Sigmoid colon (tissue), 7 donors: Measurements from ENCODE around the gene ELF4. TPM values are rescaled to one million over a fixed set of nuclear protein-coding genes. Genes with fewer than 3 reads are reported as not detected.
"Not testable (repeated sequence)": the region's sequence is repeated elsewhere in the genome, so short reads cannot be mapped to it uniquely, and the experiment has no call there.

Source experiments
- DNase-seq: peaks from one replicate; pipeline ENCODE4 v3.0.0-alpha.2; 2019
- H3K27ac ChIP-seq, 4 donors: fragments of 200-600 bp; sonication (generic); one replicate each; pipeline ENCODE4 v1.5.1; 2016 to 2019; ENCODE audit warnings: mild to moderate bottlenecking in 1 of 4
- H3K27me3 ChIP-seq, 3 donors: fragments of 200-600 bp; sonication (generic); one replicate each; pipeline ENCODE4 v1.5.1; 2019; ENCODE audit warnings: mild to moderate bottlenecking in 1 of 3
- H3K36me3 ChIP-seq, 4 donors: fragments of 200-600 bp; sonication (generic); one replicate each; pipeline ENCODE4 v1.5.1; 2016 to 2019
- H3K4me1 ChIP-seq, 4 donors: fragments of 200-600 bp; sonication (generic); one replicate each; pipeline ENCODE4 v1.5.1; 2017 to 2019
- H3K4me3 ChIP-seq, 4 donors: fragments of 200-600 bp; sonication (generic); one replicate each; pipeline ENCODE4 v1.5.1; 2017 to 2019; ENCODE audit warnings: mild to moderate bottlenecking in 2 of 4, moderate library complexity in 1 of 4
- H3K9me3 ChIP-seq, 4 donors: fragments of 200-600 bp in 3 of 4; sonication (generic) in 3 of 4; one replicate each; pipeline versions ENCODE4 v1.5.1 to v1.6.1; 2013 to 2019
- CTCF ChIP-seq, 4 experiments: fragments of 450-650 bp in 3 of 4; fragments of 200-600 bp in 1 of 4; IDR thresholded peaks; one replicate each; pipeline ENCODE4 v1.5.1; 2016 to 2019; ENCODE audit warnings: antibody characterized with exemption in 4 of 4, mild to moderate bottlenecking in 3 of 4, moderate library complexity in 2 of 4
- EP300 ChIP-seq, 4 donors: sonication (generic); formaldehyde crosslinking; IDR thresholded peaks; one replicate each; pipeline ENCODE4 v1.6.1; 2017; ENCODE audit warnings: antibody characterized with exemption in 4 of 4
- POLR2A ChIP-seq, 2 donors: fragments of 450-650 bp; IDR thresholded peaks; one replicate each; pipeline ENCODE4 v1.6.1; 2016; ENCODE audit warnings: antibody characterized with exemption in 2 of 2, mild to moderate bottlenecking in 2 of 2, moderate library complexity in 2 of 2
- POLR2AphosphoS5 ChIP-seq, 4 donors: sonication (generic); formaldehyde crosslinking; IDR thresholded peaks; one replicate each; pipeline ENCODE4 v1.6.1; 2017; ENCODE audit warnings: antibody characterized with exemption in 4 of 4
- WGBS, 2 donors: extraction: QIAGEN DNeasy Blood & Tissue Kit; methylation state at CpG; one replicate each; pipeline ENCODE4 v1.1.7; 2013; 5-methylcytosine and 5-hydroxymethylcytosine counted together
- intact Hi-C: fragments of 100-400 bp; cut with DNase I; formaldehyde crosslinking; loops from one replicate; pipeline ENCODE4 v1.15.1; 2023
- polyA plus RNA-seq, 3 donors: library from polyadenylated mRNA; stranded (reverse); fragments of 200-250 nt; gene quantifications; one replicate each; pipeline ENCODE4 v1.2.3, GENCODE V29; 2013
- total RNA-seq, 4 donors: library from RNA; depleted of rRNA; stranded (reverse); fragments of >200 nt; gene quantifications; one replicate each; pipeline ENCODE4 v1.1.0, GENCODE V29; 2016
- donor health status: healthy with polysubstance abuse.
- donor health status: Bipolar disorder and iron deficiency.
- donor health status: healthy.

ELF4 gene
- total and polyA plus RNA-seq, 7 donors, result 4.6 to 25.9 (median 7.8) TPM

- 74 to 76% methylated on average over 14 of the region's 14 CpGs for WGBS, 2 donors
- Histone ChIP-seq H3K36me3 (no peaks in the 10 kb centered on the region), H3K27ac (peak overlapping the region; percentile 22 to 81 (median 70)), H3K4me1 (peaks cover 0 to 35% (median 21%) of the 10 kb centered on the region in 4 donors), H3K27me3 (no peaks in the 10 kb centered on the region), H3K4me3 (no peak overlapping the region), H3K9me3 (no peaks in the 10 kb centered on the region)
- TF ChIP-seq POLR2A (IDR thresholded peaks at IDR 0.05) (no peak), CTCF (IDR thresholded peaks at IDR 0.05) (no peak), POLR2AphosphoS5 (IDR thresholded peaks at IDR 0.05) (no peak), EP300 (IDR thresholded peaks at IDR 0.05) (no peak)
- intact Hi-C loops, result loop anchor here (5.0 kb wide), 1 partner anchor 277 kb away; the partner anchor contains the start of gene ZDHHC9
- DNase-seq, result no peak
Measured at GRCh38 chrX:130119312-130119898, 9.1 kb upstream of the ELF4 start.

- TF ChIP-seq EP300 (IDR thresholded peaks at IDR 0.05), result no peak
- TF ChIP-seq CTCF (IDR thresholded peaks at IDR 0.05), result no peak
- no peak for TF ChIP-seq POLR2AphosphoS5 (IDR thresholded peaks at IDR 0.05)
- no peak for TF ChIP-seq POLR2A (IDR thresholded peaks at IDR 0.05)
- Histone ChIP-seq H3K4me1 (peaks cover 0 to 32% (median 21%) of the 10 kb centered on the region in 4 donors), H3K27ac (peak overlapping the region; percentile 25 to 81 (median 70)), H3K9me3 (no peaks in the 10 kb centered on the region), H3K36me3 (no peaks in the 10 kb centered on the region), H3K27me3 (no peaks in the 10 kb centered on the region), H3K4me3 (no peak overlapping the region)
- intact Hi-C loops, result loop anchor here (5.0 kb wide), 1 partner anchor 276 kb away; the partner anchor contains the start of gene ZDHHC9
- no peak for DNase-seq
- 65 to 80% methylated on average over 21 of the region's 21 CpGs for WGBS, 2 donors
Measured at GRCh38 chrX:130118441-130119311, 8.4 kb upstream of the ELF4 start.

- WGBS, 2 donors, result 96% methylated on average over 7 of the region's 7 CpGs
- Histone ChIP-seq H3K4me1 (peaks cover 0 to 32% (median 21%) of the 10 kb centered on the region in 4 donors), H3K27ac (no peak overlapping the region), H3K27me3 (no peaks in the 10 kb centered on the region), H3K4me3 (no peak overlapping the region), H3K9me3 (no peaks in the 10 kb centered on the region), H3K36me3 (no peaks in the 10 kb centered on the region)
- no peak for DNase-seq
- no peak for TF ChIP-seq CTCF (IDR thresholded peaks at IDR 0.05)
- intact Hi-C loops, result loop anchor here (5.0 kb wide), 1 partner anchor 275 kb away; the partner anchor contains the start of gene ZDHHC9
Measured at GRCh38 chrX:130117166-130117565, 6.9 kb upstream of the ELF4 start.

- not testable (repeated sequence) for DNase-seq
- WGBS, 2 donors, result 85% methylated on average over 10 of the region's 10 CpGs
- intact Hi-C loops, result loop anchor here (5.0 kb wide), 1 partner anchor 273 kb away; the partner anchor contains the start of gene ZDHHC9
Measured at GRCh38 chrX:130115119-130115885, 5.0 kb upstream of the ELF4 start.

More at GRCh38 chrX:130115119-130115885, 5.0 kb upstream of the ELF4 start:
- H3K9me3 ChIP-seq, H3K27ac ChIP-seq, H3K4me3 ChIP-seq, H3K36me3 ChIP-seq, H3K27me3 ChIP-seq: not testable (repeated sequence)
- H3K4me1 ChIP-seq, result peaks cover 0 to 23% (median 16%) of the 10 kb centered on the region in 4 donors
